ENCODE measurements around the gene TBC1D16.

The TBC1D16 gene

GRCh38 chr17:79937391-79938335, 98.0 kb downstream of the TBC1D16 start:
- no peak for DNase-seq

GRCh38 chr17:79936641-79937381, 98.9 kb downstream of the TBC1D16 start:
- no peak for DNase-seq

GRCh38 chr17:79936050-79936449, 99.6 kb downstream of the TBC1D16 start:
- no peak for DNase-seq

GRCh38 chr17:79935197-79935885, 100.3 kb downstream of the TBC1D16 start:
- DNase-seq, result no peak

- no peak for DNase-seq
Observed at GRCh38 chr17:79934653-79934970, 101.1 kb downstream of the TBC1D16 start.

GRCh38 chr17:79933863-79934652, 101.6 kb downstream of the TBC1D16 start:
- DNase-seq, result no peak

- no peak for DNase-seq
Observed at GRCh38 chr17:79932451-79933306, 103.0 kb downstream of the TBC1D16 start.

- no peak for DNase-seq
Observed at GRCh38 chr17:79931817-79932309, 103.8 kb downstream of the TBC1D16 start.

- DNase-seq, result no peak
Observed at GRCh38 chr17:79930877-79931816, 104.5 kb downstream of the TBC1D16 start.

- DNase-seq, result no peak
Observed at GRCh38 chr17:79930062-79930876, 105.4 kb downstream of the TBC1D16 start.

GRCh38 chr17:79929257-79930061, 106.2 kb downstream of the TBC1D16 start:
- DNase-seq, result no peak

GRCh38 chr17:79928502-79929256, 107.0 kb downstream of the TBC1D16 start:
- no peak for DNase-seq

GRCh38 chr17:79927688-79928501, 107.8 kb downstream of the TBC1D16 start:
- DNase-seq, result no peak

GRCh38 chr17:79927136-79927661, 108.5 kb downstream of the TBC1D16 start:
- DNase-seq, result no peak

GRCh38 chr17:79926605-79927135, 109.0 kb downstream of the TBC1D16 start:
- no peak for DNase-seq

GRCh38 chr17:79926142-79926604, 109.5 kb downstream of the TBC1D16 start:
- no peak for DNase-seq

All from stimulated activated CD4-positive, alpha-beta T cell treated with anti-CD3 and anti-CD28 coated beads, Interleukin-2, amount 100 ng/mL, for 24 hours (primary cell).